GM23248 (cell line): ENCODE data around the gene ENKD1.

Experiments
- EZH2 ChIP-seq: fragments of 200-600 bp; sonication (generic); IDR thresholded peaks from 2 replicates; pipeline ENCODE4 v1.6.1; 2018; ENCODE audit warnings: antibody characterized with exemption, mild to moderate bottlenecking; ENCODE audit not compliant: insufficient read depth, poor library complexity, severe bottlenecking
- EZH2phosphoT487 ChIP-seq: fragments of 200-600 bp; sonication (generic); IDR thresholded peaks from 2 replicates; pipeline ENCODE4 v1.6.1; 2018; ENCODE audit warnings: antibody characterized with exemption, moderate library complexity, mild to moderate bottlenecking, low read depth; ENCODE audit not compliant: insufficient read depth

DNA sequence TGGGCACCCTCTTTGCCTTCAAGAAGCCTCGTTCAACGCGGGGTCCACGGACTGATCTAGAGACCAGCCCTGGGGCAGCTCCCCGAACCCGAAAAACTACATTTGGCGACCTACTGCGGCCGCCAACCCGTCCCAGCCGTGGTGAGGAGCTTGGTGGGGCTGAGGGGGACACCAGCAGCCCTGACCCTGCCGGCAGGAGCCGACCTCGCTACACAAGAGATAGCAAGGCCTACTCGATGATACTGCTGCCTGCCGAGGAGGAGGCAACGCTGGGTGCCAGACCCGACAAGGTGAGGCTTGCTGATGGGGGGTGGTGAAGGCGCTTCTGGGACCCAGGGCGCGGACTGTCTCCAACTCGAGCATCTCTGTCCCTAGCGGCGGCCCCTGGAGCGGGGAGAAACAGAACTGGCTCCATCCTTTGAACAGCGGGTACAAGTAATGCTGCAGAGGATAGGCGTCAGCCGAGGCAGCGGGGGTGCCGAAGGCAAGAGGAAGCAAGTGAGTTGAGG, 12.1 kb downstream of the ENKD1 start:
- TF ChIP-seq EZH2phosphoT487 (no peak), EZH2 (no peak)
